Left ventricle myocardium inferior (tissue), 1 donor: Measurements from ENCODE around the gene CDC14A. TPM values are rescaled to one million over a fixed set of nuclear protein-coding genes. Genes with fewer than 3 reads are reported as not detected.

ENCODE experiments used
- DNase-seq: peaks from one replicate; pipeline ENCODE4 v3.0.0-alpha.2; 2020
- H3K27ac ChIP-seq: fragments of 200-600 bp; replicated peaks from 2 replicates; pipeline ENCODE4 v1.8.0; 2021
- H3K27me3 ChIP-seq: fragments of 200-600 bp; 2 replicates; pipeline ENCODE4 v1.8.0; 2021; ENCODE audit warnings: low read depth
- H3K36me3 ChIP-seq: fragments of 200-600 bp; 2 replicates; pipeline ENCODE4 v1.8.0; 2021
- H3K4me1 ChIP-seq: fragments of 200-600 bp; 2 replicates; pipeline ENCODE4 v1.8.0; 2021
- H3K4me3 ChIP-seq: fragments of 200-600 bp; 2 replicates; pipeline ENCODE4 v1.8.0; 2021; ENCODE audit warnings: mild to moderate bottlenecking, moderate library complexity
- H3K9me3 ChIP-seq: fragments of 200-600 bp; replicated peaks from 2 replicates; pipeline ENCODE4 v1.8.0; 2021
- intact Hi-C: fragments of 100-400 bp; cut with micrococcal nuclease; formaldehyde crosslinking; loops from one replicate; pipeline ENCODE4 v1.11.0; 2022
- total RNA-seq: library from RNA; stranded (reverse); fragmentation: NEBNext Ultra II Directional; extraction: Animal tissue kit (Norgen Biotek cat#: 25700); gene quantifications from one replicate; pipeline ENCODE4 v1.2.1, GENCODE V29; 2021
- TF ChIP-seq, protein P1 (sequence below): fragments of 200-600 bp; IDR thresholded peaks from 2 replicates; pipeline ENCODE4 v1.8.0; 2021; ENCODE audit warnings: antibody characterized with exemption, mild to moderate bottlenecking, borderline replicate concordance
- donor health status: DM: no; HTN: yes; CAD: no; lungs with severe emphysema.

The CDC14A gene
- total RNA-seq, 1 donor from 2014 or later = 2.4 TPM

DNA sequence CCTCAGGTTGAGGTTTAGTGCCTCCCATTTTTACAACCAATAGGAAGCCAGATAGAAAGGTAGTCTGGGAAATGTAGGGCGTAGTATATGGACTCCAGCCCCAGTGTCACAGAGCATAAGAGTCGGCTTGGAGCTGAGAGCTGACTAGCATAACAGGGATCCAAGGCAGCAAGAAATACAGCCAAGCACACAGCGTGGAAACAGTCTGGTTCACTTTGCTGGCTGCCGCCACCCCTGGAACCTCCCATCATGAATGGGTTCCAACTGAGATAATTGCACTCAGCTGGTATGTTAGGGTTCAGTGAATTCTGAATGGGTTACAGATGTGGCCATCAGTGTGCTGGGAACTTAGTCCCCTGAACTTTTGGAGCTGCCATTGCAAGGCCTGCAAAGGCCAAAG, 108.9 kb downstream of the CDC14A start:
- intact Hi-C loops = no loop called here
- H3K4me3 ChIP-seq = no peak overlapping the region
- H3K27me3 ChIP-seq = no peaks in the 10 kb centered on the region
- TF ChIP-seq, protein P1, sequence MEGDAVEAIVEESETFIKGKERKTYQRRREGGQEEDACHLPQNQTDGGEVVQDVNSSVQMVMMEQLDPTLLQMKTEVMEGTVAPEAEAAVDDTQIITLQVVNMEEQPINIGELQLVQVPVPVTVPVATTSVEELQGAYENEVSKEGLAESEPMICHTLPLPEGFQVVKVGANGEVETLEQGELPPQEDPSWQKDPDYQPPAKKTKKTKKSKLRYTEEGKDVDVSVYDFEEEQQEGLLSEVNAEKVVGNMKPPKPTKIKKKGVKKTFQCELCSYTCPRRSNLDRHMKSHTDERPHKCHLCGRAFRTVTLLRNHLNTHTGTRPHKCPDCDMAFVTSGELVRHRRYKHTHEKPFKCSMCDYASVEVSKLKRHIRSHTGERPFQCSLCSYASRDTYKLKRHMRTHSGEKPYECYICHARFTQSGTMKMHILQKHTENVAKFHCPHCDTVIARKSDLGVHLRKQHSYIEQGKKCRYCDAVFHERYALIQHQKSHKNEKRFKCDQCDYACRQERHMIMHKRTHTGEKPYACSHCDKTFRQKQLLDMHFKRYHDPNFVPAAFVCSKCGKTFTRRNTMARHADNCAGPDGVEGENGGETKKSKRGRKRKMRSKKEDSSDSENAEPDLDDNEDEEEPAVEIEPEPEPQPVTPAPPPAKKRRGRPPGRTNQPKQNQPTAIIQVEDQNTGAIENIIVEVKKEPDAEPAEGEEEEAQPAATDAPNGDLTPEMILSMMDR = no peak
- no peak overlapping the region for H3K27ac ChIP-seq
- no peaks in the 10 kb centered on the region for H3K36me3 ChIP-seq
- H3K4me1 ChIP-seq = peaks cover 7% of the 10 kb centered on the region
- H3K9me3 ChIP-seq = no peaks in the 10 kb centered on the region
- peak; percentile 30 for DNase-seq

DNA sequence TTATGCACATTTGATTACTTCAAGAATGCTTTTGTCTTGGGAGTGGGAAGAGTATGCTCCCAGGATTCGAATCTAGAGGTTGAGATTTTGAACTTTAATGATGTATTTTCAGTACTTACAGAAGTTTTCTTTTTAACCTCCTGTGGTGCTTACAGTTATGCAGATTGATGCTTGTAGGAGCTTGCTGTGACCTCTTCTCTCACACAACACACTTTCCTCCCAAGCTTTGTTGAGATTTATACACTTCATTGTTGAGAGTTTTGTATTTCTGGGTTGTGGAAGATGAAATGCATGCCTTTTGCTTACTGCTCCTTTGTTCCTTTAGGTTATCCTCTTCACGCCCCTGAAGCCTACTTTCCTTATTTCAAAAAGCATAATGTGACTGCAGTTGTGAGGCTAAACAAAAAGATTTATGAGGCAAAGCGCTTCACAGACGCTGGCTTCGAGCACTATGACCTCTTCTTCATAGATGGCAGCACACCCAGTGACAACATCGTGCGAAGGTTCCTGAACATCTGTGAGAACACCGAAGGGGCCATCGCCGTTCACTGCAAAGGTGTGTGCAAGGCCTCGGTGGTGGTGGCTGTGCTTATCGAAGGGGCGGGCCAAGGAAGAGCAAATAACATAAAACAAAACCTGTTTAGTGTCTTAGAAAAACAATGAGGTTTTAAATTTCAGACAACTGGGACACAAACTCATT, 110.2 kb downstream of the CDC14A start:
- Histone ChIP-seq H3K27ac (no peak overlapping the region), H3K36me3 (no peaks in the 10 kb centered on the region), H3K4me1 (peaks cover 7% of the 10 kb centered on the region), H3K9me3 (no peaks in the 10 kb centered on the region), H3K27me3 (no peaks in the 10 kb centered on the region), H3K4me3 (no peak overlapping the region)
- intact Hi-C loops = loop anchor here (2.0 kb wide), 1 partner anchor 406 kb away; no protein-coding TSS in a partner anchor
- DNase-seq = no peak
- TF ChIP-seq, protein P1 = no peak

DNA sequence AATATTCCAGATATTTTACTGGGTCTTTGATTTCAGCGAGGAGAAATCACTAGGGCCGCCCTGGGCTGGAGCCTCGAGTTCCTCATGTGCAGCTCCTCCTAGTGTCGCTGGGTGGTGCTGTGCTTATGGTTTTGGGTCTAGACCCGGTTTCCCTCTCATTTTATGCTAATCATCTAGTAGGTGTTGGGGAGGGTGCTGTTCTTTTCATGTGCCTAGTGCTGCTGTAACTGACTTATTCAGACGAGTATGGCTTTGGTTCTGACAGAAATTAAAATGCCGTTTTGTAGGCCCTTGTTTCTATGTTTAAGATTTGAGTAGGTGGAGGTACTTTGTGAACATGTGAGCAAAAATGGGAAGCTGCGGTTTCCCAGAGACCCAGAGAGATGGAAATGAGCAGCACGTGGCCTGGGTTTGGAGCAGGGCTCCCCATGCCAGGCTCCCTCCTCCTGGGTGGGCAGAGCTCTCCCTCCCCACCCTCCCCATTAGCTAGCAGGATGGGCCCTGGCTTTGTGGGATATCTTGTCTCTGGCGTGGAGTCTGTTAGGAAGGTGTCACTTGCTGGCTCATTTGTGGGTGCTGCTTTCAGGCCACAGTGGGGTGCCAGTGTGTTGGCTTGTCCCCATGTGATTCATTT, 111.6 kb downstream of the CDC14A start:
- Histone ChIP-seq H3K27me3 (no peaks in the 10 kb centered on the region), H3K4me3 (no peak overlapping the region), H3K36me3 (peaks cover 6% of the 10 kb centered on the region), H3K9me3 (no peaks in the 10 kb centered on the region), H3K27ac (no peak overlapping the region), H3K4me1 (peaks cover 7% of the 10 kb centered on the region)
- DNase-seq = peak; percentile 44
- intact Hi-C loops = loop anchor here (2.0 kb wide), 1 partner anchor 405 kb away; no protein-coding TSS in a partner anchor
- TF ChIP-seq, protein P1 = peak; percentile 79

DNA sequence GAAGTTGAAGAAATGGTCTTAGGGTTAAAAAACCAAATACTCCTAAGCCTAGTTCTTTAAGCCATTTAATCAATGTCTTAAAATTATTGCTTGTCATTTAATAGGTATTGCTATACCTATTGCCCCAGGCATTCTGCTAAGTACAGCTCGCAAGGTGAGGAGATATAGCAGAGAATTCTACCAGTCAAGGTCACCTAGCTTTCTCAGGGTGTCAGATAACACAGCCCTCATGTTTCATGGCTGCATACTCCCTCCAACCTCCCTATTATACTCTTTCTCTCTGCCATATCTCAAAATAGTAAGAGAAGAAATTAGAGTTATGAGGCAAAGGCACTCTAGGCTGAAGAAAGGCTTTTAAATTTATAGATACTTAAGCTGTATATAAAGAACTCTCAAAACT, 117.3 kb downstream of the CDC14A start:
- no peak for DNase-seq
- Histone ChIP-seq H3K9me3 (no peaks in the 10 kb centered on the region), H3K4me3 (no peak overlapping the region), H3K4me1 (peaks cover 7% of the 10 kb centered on the region), H3K36me3 (peaks cover 6% of the 10 kb centered on the region), H3K27ac (no peak overlapping the region), H3K27me3 (no peaks in the 10 kb centered on the region)
- TF ChIP-seq, protein P1 = no peak
- intact Hi-C loops = no loop called here

DNA sequence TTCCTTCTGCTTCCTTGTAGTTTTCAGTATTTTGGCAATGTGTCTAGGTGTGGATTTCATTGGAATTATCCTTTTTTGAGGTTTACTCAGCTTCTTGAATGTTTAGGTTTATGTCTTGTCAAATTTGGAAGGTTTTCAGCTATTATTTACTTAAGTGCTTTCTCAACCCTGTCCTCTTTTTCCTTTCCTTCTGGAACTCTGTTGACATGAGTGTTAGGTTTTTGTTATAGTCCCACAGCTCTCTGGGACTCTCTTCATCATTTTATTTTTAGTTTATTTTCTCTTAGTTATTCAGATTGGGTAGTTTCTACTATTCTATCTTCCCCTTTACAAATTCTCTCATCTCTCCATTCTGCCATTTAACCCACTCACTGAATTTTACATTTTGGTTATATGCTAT, 122.5 kb downstream of the CDC14A start:
- Histone ChIP-seq H3K4me1 (peaks cover 4% of the 10 kb centered on the region), H3K27me3 (no peaks in the 10 kb centered on the region), H3K27ac (no peak overlapping the region), H3K9me3 (no peaks in the 10 kb centered on the region), H3K4me3 (no peak overlapping the region), H3K36me3 (no peaks in the 10 kb centered on the region)
- intact Hi-C loops = no loop called here
- DNase-seq = no peak
- TF ChIP-seq, protein P1 = no peak
